Mesodermal cell (in vitro differentiated cells): ENCODE data around the gene TMEM255A.

Experiments used
- H3K27ac ChIP-seq: 2 replicates; pipeline ENCODE4 v1.7.0; 2013; ENCODE audit warnings: mild to moderate bottlenecking, low read depth, low read length, moderate library complexity; ENCODE audit not compliant: severe bottlenecking
- H3K36me3 ChIP-seq: 2 replicates; pipeline ENCODE4 v1.7.1; 2013; ENCODE audit warnings: mild to moderate bottlenecking, low read length, moderate library complexity; ENCODE audit not compliant: control insufficient read depth, insufficient read depth
- H3K4me1 ChIP-seq: one replicate; pipeline ENCODE4 v1.7.1; 2013; ENCODE audit warnings: mild to moderate bottlenecking, low read length; ENCODE audit not compliant: insufficient read depth, control insufficient read depth, poor library complexity, severe bottlenecking
- H3K4me3 ChIP-seq: 2 replicates; pipeline ENCODE4 v1.7.0; 2013; ENCODE audit warnings: low read length, control low read depth, mild to moderate bottlenecking; ENCODE audit not compliant: insufficient read depth, poor library complexity, severe bottlenecking; ENCODE audit errors: extremely low read depth
- H3K9me3 ChIP-seq: 2 replicates; pipeline ENCODE4 v1.7.1; 2013; ENCODE audit warnings: mild to moderate bottlenecking, low read length, moderate library complexity; ENCODE audit not compliant: control insufficient read depth
- whole genome bisulfite sequencing, 2 experiments: methylation state at CpG; one replicate each; pipeline ENCODE4 v1.1.5; 2013; ENCODE audit warnings: missing lambda C conversion rate in 2 of 2; ENCODE audit not compliant: insufficient coverage in 2 of 2; 5-methylcytosine and 5-hydroxymethylcytosine counted together

The TMEM255A gene

DNA sequence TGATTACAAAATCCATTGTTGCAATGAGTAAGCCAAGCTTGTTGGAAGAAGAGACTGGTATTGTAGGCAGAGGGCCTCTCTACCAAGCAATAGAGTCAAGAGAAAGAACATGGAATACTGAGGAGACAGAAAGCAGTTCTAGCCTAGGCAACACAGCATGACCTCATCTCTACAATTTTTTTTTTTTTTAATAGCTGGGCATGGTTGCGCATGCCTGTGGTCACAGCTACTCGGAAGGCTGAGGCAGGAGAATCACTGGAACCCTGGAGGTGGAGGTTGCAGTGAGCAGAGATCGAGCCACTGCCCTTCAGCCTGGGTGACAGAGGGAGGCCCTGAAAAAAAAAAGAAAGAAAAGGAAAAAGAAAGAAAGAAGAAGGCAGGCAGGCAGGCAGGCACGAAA, 72.3 kb downstream of the TMEM255A start:
- no peaks in the 10 kb centered on the region for H3K36me3 ChIP-seq
- H3K27ac ChIP-seq, result no peak overlapping the region
- WGBS, 2 experiments, result 80 to 91% methylated on average over 1 to 3 of the region's 4 CpGs
- H3K4me3 ChIP-seq, result no peak overlapping the region
- no peaks in the 10 kb centered on the region for H3K4me1 ChIP-seq
- no peaks in the 10 kb centered on the region for H3K9me3 ChIP-seq

DNA sequence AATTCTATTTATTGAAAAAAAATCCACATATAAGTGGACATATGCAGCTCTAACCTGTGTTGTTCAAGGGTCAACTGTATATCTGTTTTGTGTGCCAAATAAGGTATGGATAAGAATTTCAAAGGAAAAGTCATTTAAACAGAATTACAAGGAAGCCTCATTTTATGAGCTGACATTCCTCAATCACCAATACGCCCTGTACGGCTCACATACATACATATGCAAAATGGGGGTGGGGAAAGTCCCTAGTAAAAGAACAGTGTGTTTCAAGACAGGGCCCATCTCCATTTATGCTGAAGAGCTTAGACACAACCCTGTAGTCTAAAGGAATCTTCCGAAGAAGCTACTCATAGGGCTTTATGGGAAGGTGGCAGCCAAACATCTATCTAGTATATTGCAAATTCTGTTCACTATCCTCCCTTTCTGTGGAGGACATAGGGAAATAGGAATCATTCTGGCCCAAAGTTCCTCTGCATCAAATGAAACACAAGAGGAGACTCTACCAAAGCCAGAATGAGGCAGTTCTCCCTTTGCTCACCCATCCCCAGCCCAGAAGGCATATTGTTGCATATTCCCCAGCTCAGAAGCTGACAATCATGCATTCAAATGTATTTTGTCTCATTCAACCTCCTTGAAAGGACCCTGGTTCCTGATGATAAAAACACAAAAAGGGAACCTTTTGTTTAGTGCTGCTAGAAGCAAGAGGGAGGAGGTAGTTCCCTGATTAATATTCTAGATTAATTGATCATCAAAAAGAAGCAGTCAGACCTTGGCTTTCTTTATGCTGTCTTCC, 74.4 kb downstream of the TMEM255A start:
- H3K4me3 ChIP-seq, result no peak overlapping the region
- H3K4me1 ChIP-seq, result no peaks in the 10 kb centered on the region
- WGBS, 2 experiments, result 100% methylated on average over 2 of the region's 3 CpGs; no CpG with 5 or more reads in 1 of the 2 experiments
- no peak overlapping the region for H3K27ac ChIP-seq
- no peaks in the 10 kb centered on the region for H3K36me3 ChIP-seq
- no peaks in the 10 kb centered on the region for H3K9me3 ChIP-seq

DNA sequence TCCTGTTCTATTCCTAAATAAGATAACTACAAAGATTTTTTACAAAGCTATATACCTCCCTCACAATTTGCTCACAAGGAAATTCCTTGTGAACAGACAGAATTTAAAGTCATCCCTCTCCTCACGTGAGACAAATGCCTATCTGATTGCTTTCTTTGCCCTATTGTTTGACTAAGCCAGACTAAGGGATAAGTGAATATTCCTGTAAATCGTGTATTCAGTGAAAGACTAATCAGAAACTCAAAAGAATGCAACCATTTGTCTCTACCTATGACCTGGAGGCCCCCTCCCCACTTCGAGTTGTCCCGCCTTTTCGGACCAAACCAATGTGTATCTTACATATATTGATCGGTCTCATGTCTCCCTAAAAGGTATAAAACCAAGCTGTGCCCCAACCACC, 76.0 kb downstream of the TMEM255A start:
- 83 to 95% methylated on average over 3 to 4 of the region's 6 CpGs for WGBS, 2 experiments
- H3K4me3 ChIP-seq, result no peak overlapping the region
- H3K27ac ChIP-seq, result no peak overlapping the region
- no peaks in the 10 kb centered on the region for H3K4me1 ChIP-seq
- H3K9me3 ChIP-seq, result no peaks in the 10 kb centered on the region
- H3K36me3 ChIP-seq, result no peaks in the 10 kb centered on the region

DNA sequence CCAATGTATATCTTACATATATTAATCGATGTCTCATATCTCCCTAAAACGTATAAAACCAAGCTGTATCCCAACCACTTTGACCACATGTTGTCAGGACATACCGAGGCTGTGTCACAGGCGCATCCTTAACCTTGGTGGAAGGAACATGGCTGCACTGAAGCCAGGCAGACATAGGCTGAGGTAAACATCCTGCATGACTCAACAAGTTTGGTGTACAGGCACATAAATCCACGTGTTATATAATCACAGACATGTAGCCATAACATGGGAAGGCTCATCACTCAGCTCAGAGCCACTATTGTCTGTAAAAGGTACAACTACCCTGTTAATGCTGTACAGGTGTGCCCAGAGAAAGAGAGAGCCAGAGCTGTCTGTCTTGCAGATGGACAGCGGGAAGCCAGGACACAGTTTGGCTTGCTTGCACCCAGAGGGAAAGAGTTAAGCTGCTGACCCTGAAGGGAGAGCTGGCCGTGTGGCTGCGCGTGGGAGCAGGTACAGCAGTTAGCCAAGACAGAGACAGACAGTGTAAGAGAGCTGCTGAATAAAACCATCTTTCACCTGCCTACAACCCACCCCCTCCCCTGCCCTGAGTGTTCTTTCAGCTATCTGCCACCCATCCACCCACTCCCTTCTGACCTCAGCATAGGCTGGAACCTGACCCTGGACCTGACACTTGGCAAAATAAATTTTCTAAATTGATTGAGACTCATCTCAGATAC, 82.9 kb downstream of the TMEM255A start:
- WGBS, 2 experiments, result 85 to 100% methylated on average over 4 of the region's 9 CpGs
- Histone ChIP-seq H3K4me1 (no peaks in the 10 kb centered on the region), H3K27ac (no peak overlapping the region), H3K4me3 (no peak overlapping the region), H3K9me3 (no peaks in the 10 kb centered on the region), H3K36me3 (no peaks in the 10 kb centered on the region)

DNA sequence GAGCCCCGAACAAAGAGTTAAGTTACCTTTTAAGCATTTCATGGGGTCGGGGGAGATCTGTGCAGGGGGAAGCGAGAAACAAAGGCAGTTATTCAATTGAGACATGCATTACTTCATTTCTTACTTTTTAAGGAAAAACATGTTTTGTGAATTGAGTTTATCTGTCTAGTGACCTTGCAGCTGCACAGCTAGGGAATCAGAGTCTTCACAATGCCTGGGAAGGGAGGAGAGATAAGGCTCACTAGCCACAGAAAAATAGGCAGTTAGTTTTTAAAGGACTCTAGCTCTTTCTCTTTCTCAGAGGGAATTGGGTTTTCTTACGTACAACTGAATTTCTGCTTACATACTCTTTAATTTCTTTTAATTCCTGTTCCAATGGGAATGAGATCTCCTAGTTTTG, 86.9 kb downstream of the TMEM255A start:
- no peak overlapping the region for H3K4me3 ChIP-seq
- no CpG with 5 or more reads among the region's 4 CpGs for WGBS, 2 experiments
- no peaks in the 10 kb centered on the region for H3K9me3 ChIP-seq
- H3K4me1 ChIP-seq, result no peaks in the 10 kb centered on the region
- H3K27ac ChIP-seq, result no peak overlapping the region
- no peaks in the 10 kb centered on the region for H3K36me3 ChIP-seq

DNA sequence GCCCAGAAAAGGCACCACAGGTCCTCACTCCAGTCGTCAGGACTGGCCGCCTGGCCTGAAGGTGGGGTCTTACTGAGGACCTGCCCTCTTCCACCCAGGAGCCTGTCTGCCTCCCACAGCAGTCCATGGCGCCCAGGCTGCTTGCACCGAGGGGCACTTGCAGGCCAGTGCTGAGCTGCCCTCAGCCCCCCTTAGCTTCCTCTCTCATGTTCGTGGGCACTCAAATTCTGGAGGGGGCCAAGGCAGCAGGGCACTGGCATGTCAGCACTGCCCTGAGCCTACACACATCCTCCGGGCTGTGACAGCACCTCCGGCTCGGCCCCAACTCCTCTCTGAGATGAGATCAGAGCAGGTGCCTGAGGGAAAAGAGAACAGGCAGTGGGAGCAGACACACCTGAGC, 87.9 kb downstream of the TMEM255A start:
- Histone ChIP-seq H3K27ac (no peak overlapping the region), H3K4me1 (no peaks in the 10 kb centered on the region), H3K4me3 (no peak overlapping the region), H3K36me3 (no peaks in the 10 kb centered on the region), H3K9me3 (no peaks in the 10 kb centered on the region)
- 94 to 100% methylated on average over 2 to 3 of the region's 8 CpGs for WGBS, 2 experiments

DNA sequence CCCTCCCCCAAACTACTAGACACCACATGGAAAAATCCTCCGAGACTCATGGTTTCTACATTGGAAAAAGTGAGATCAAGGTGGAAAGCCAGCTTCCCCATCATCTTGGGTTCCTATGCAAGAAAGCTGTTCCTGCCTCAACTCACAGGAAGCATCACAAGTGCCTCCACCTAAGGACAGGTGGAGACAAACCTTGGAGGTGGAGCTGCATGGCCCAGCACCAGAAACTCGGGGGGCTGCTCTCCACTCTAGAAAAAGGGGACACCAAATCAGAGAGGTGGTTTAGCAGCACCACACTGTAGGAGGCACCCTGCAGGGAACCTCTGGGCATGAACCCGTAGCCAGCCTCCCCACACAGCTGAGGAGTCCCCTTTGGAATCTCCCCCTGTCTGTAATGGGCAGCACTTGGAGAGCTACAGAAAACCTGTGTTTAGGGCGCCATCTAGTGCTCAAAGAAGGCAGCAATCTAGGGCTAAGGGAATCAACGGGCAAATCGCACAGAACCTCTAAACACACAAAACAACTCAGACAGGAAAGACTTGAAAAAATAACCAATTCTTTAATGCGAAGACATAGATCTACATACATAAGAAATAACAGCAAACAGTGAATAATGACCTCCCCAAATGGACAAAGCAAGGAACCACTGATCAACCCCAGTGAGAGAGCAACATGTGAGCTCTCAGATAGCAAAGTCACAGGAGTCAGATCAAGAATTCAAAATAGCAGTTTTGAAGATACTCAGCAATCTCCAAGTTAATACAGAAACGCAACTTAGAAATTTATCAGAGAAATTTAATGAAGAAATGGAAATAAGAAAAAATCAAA, 97.6 kb downstream of the TMEM255A start:
- Histone ChIP-seq H3K4me3 (no peak overlapping the region), H3K36me3 (no peaks in the 10 kb centered on the region), H3K9me3 (no peaks in the 10 kb centered on the region), H3K27ac (no peak overlapping the region), H3K4me1 (no peaks in the 10 kb centered on the region)
- no CpG with 5 or more reads among the region's 8 CpGs for WGBS, 2 experiments
